HepG2 (cell line): Measurements from ENCODE around the gene FKBP1A. TPM values are rescaled to one million over a fixed set of nuclear protein-coding genes. Genes with fewer than 3 reads are reported as not detected.

Source experiments
- CEBPG ChIP-seq: IDR thresholded peaks from 2 replicates; pipeline ENCODE4 v1.6.1; 2016
- HNF4A ChIP-seq: sonication (generic); formaldehyde crosslinking; IDR thresholded peaks from 2 replicates; pipeline ENCODE4 v1.4.0; 2020; ENCODE audit warnings: missing genetic modification reagents
- KDM6A ChIP-seq: IDR thresholded peaks from 2 replicates; pipeline ENCODE4 v1.6.1; 2016; ENCODE audit warnings: low read depth
- PLRG1 ChIP-seq: fragments of 450-650 bp; conservative IDR thresholded peaks from 2 replicates; pipeline ENCODE4 v1.6.1; 2016
- REPIN1 ChIP-seq: sonication (generic); formaldehyde crosslinking; IDR thresholded peaks from 2 replicates; pipeline ENCODE4 v1.8.0; 2022; ENCODE audit warnings: missing genetic modification reagents, low read depth, mild to moderate bottlenecking, borderline replicate concordance
- SMYD3 ChIP-seq: sonication (generic); formaldehyde crosslinking; IDR thresholded peaks from 2 replicates; pipeline ENCODE4 v1.8.1; 2023; ENCODE audit warnings: mild to moderate bottlenecking, missing genetic modification reagents
- THYN1 ChIP-seq: sonication (generic); formaldehyde crosslinking; IDR thresholded peaks from 2 replicates; pipeline ENCODE4 v1.8.1; 2023; ENCODE audit warnings: low read depth, mild to moderate bottlenecking, moderate library complexity, missing genetic modification reagents, borderline replicate concordance
- TMF1 ChIP-seq: sonication (generic); formaldehyde crosslinking; IDR thresholded peaks from 2 replicates; pipeline ENCODE4 v1.8.1; 2022; ENCODE audit warnings: low read depth, missing genetic modification reagents
- TOE1 ChIP-seq: sonication (generic); formaldehyde crosslinking; IDR thresholded peaks from 2 replicates; pipeline ENCODE4 v1.4.0; 2020; ENCODE audit warnings: mild to moderate bottlenecking, missing genetic modification reagents
- ZBTB46 ChIP-seq: sonication (generic); formaldehyde crosslinking; IDR thresholded peaks from 2 replicates; pipeline ENCODE4 v1.4.0; 2020; ENCODE audit warnings: mild to moderate bottlenecking, missing genetic modification reagents, borderline replicate concordance
- ZNF121 ChIP-seq: sonication (generic); formaldehyde crosslinking; IDR thresholded peaks from 2 replicates; pipeline ENCODE4 v1.5.0; 2020; ENCODE audit warnings: mild to moderate bottlenecking, missing genetic modification reagents
- ZNF350 ChIP-seq: sonication (generic); formaldehyde crosslinking; IDR thresholded peaks from 2 replicates; pipeline ENCODE4 v1.4.0; 2020; ENCODE audit warnings: mild to moderate bottlenecking, low read depth, missing genetic modification reagents, borderline replicate concordance
- ZNF652 ChIP-seq: IDR thresholded peaks from 2 replicates; pipeline ENCODE4 v1.6.1; 2016; ENCODE audit warnings: low read depth, borderline replicate concordance
- ZNF687 ChIP-seq: sonication (generic); formaldehyde crosslinking; IDR thresholded peaks from 2 replicates; pipeline ENCODE4 v1.5.1; 2020; ENCODE audit warnings: mild to moderate bottlenecking, missing genetic modification reagents, moderate library complexity
- ZNF75D ChIP-seq: sonication (generic); formaldehyde crosslinking; IDR thresholded peaks from 2 replicates; pipeline ENCODE4 v1.8.1; 2023; ENCODE audit warnings: missing genetic modification reagents, mild to moderate bottlenecking, borderline replicate concordance
- polyA plus RNA-seq, 8 experiments: library from polyadenylated mRNA; depleted of rRNA in 3 of 8; stranded (reverse) in 7 of 8; unstranded in 1 of 8; fragments of >200 nt; fragmentation: Illumina TruSeq in 4 of 8; extraction: Trizol in 4 of 8; gene quantifications; 2 replicates each; pipeline versions ENCODE4 v1.2.1 to v1.2.3, GENCODE V29; 2011 to 2016; ENCODE audit warnings: low read depth in 4 of 8, missing spikeins in 1 of 8, mixed read lengths in 1 of 8; ENCODE audit not compliant: insufficient read depth in 1 of 8
- total RNA-seq, 5 experiments: library from RNA; depleted of rRNA; stranded (reverse); fragments of >200 nt; fragmentation: Illumina TruSeq; extraction: Trizol; gene quantifications; 2 replicates each; pipeline ENCODE4 v1.2.3, GENCODE V29; 2016; ENCODE audit warnings: low read depth in 1 of 5
- TF ChIP-seq, protein P1 (sequence below): IDR thresholded peaks from 2 replicates; pipeline ENCODE4 v1.6.1; 2016; ENCODE audit warnings: missing biosample characterization, missing genetic modification reagents, low read depth
- TF ChIP-seq, protein P2 (sequence below): sonication (generic); formaldehyde crosslinking; IDR thresholded peaks from 2 replicates; pipeline ENCODE4 v1.4.0; 2020; ENCODE audit warnings: mild to moderate bottlenecking, missing genetic modification reagents
- TF ChIP-seq, protein P3 (sequence below): sonication (generic); formaldehyde crosslinking; IDR thresholded peaks from 2 replicates; pipeline ENCODE4 v1.9.0; 2021; ENCODE audit warnings: missing genetic modification reagents, mild to moderate bottlenecking, borderline replicate concordance

FKBP1A gene
- total and polyA plus RNA-seq, 2 of the 13 experiments (the other 11 are each of a cell fraction or from before 2014, with no cell fraction given), result 119 to 468 TPM

DNA sequence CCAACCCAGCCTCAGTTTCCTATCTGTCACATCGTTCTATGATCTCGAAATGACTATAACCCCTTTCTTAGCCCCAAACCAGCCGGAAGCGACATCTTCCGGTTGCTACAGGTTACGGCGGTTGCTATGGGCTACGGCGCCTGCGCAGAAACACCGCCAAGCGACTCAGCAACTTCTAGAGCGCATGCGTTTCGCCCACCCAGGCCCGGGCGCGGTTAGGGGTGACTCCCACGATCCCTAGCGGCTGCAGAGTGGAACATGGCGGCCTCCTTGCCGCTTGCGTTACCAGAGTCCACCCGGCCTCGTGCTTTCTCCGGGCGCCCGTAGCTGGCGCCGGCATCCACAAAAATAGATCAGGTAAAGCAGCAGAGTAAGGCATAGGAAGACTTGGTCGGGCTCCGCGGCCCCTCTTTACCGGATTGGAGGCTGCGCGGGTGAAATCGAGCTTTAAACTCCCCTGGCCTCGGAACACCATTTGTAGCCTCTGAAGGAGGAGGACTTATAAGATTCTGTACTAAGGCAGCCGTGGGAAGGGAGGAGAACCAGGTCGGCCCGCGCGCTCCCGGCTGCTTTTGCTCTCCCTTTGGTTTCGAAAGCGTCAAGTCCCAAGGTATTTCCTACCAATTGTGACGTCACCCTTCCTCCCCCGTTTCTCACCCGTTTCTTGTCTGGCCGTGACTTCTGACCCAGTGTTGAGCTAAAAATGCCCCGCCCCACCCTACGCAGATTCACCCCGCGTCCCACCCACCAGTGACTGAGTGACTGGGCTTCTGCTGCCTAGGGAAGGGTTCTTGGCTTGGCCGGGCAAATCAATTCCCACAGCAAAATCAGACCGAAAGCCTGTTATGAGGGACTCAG, 67.5 kb downstream of the FKBP1A start (continued):
- TF ChIP-seq ZNF121 (CRISPR knock-in tag), result no peak
- peak; percentile 63 for TF ChIP-seq HNF4A (CRISPR knock-in tag)
- peak; percentile 57 for TF ChIP-seq ZNF652
- TF ChIP-seq SMYD3 (CRISPR knock-in tag), result no peak
- TF ChIP-seq THYN1 (CRISPR knock-in tag), result no peak
- TF ChIP-seq PLRG1, result no peak
- TF ChIP-seq REPIN1 (CRISPR knock-in tag), result peak; percentile 60; the same call in 1 of the 2 replicates
- 0 out of 2 replicates have a peak, but pooled peaks have one; percentile 78 for TF ChIP-seq TOE1
- TF ChIP-seq, protein P1, sequence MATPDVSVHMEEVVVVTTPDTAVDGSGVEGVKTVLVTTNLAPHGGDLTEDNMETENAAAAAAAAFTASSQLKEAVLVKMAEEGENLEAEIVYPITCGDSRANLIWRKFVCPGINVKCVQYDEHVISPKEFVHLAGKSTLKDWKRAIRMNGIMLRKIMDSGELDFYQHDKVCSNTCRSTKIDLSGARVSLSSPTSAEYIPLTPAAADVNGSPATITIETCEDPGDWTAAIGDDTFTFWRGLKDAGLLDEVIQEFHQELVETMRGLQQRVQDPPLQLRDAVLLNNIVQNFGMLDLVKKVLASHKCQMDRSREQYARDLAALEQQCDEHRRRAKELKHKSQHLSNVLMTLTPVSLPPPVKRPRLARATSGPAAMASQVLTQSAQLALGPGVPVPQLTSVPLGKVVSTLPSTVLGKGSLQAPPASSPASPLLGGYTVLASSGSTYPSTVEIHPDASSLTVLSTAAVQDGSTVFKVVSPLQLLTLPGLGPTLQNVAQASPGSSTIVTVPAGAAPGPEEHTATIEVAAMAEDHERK (CRISPR knock-in tag), result peak; percentile 58; the same call in 1 of the 2 replicates
- TF ChIP-seq ZNF687, result peak; percentile 97
- TF ChIP-seq TMF1 (CRISPR knock-in tag), result no peak
- TF ChIP-seq ZNF350 (CRISPR knock-in tag), result peak; percentile 92
- TF ChIP-seq ZNF75D (CRISPR knock-in tag), result no peak
- no peak for TF ChIP-seq ZBTB46 (CRISPR knock-in tag)
- TF ChIP-seq, protein P2, sequence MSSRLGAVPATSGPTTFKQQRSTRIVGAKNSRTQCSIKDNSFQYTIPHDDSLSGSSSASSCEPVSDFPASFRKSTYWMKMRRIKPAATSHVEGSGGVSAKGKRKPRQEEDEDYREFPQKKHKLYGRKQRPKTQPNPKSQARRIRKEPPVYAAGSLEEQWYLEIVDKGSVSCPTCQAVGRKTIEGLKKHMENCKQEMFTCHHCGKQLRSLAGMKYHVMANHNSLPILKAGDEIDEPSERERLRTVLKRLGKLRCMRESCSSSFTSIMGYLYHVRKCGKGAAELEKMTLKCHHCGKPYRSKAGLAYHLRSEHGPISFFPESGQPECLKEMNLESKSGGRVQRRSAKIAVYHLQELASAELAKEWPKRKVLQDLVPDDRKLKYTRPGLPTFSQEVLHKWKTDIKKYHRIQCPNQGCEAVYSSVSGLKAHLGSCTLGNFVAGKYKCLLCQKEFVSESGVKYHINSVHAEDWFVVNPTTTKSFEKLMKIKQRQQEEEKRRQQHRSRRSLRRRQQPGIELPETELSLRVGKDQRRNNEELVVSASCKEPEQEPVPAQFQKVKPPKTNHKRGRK (CRISPR knock-in tag), result no peak
- TF ChIP-seq, protein P3, sequence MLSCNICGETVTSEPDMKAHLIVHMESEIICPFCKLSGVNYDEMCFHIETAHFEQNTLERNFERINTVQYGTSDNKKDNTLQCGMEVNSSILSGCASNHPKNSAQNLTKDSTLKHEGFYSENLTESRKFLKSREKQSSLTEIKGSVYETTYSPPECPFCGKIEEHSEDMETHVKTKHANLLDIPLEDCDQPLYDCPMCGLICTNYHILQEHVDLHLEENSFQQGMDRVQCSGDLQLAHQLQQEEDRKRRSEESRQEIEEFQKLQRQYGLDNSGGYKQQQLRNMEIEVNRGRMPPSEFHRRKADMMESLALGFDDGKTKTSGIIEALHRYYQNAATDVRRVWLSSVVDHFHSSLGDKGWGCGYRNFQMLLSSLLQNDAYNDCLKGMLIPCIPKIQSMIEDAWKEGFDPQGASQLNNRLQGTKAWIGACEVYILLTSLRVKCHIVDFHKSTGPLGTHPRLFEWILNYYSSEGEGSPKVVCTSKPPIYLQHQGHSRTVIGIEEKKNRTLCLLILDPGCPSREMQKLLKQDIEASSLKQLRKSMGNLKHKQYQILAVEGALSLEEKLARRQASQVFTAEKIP, result no peak
- no peak; the same call in none of the 2 replicates for TF ChIP-seq CEBPG (CRISPR knock-in tag)
- TF ChIP-seq KDM6A (CRISPR knock-in tag), result peak; percentile 8; the same call in 1 of the 2 replicates
